IMR-90 (cell line): ENCODE results near the gene GUCY2F.

Experiments
- BHLHE40 ChIP-seq: fragments of 150-350 bp; IDR thresholded peaks from 2 replicates; pipeline ENCODE4 v1.6.1; 2016; ENCODE audit warnings: mild to moderate bottlenecking, low read depth, low read length
- CEBPB ChIP-seq: IDR thresholded peaks from 2 replicates; pipeline ENCODE4 v1.6.1; 2012; ENCODE audit warnings: low read depth, low read length, improper control_type of control experiment
- CHD1 ChIP-seq: IDR thresholded peaks from 2 replicates; pipeline ENCODE4 v1.6.1; 2012; ENCODE audit warnings: low read depth, low read length, improper control_type of control experiment
- FOS ChIP-seq: fragments of 150-350 bp; IDR thresholded peaks from 2 replicates; pipeline ENCODE4 v1.6.1; 2016; ENCODE audit warnings: low read depth, low read length
- MAFK ChIP-seq: IDR thresholded peaks from 2 replicates; pipeline ENCODE4 v1.6.1; 2012; ENCODE audit warnings: low read depth, low read length, improper control_type of control experiment
- NFE2L2 ChIP-seq: fragments of 150-350 bp; IDR thresholded peaks from 2 replicates; pipeline ENCODE4 v1.6.1; 2016; ENCODE audit warnings: low read depth, mild to moderate bottlenecking, low read length
- POLR2A ChIP-seq: IDR thresholded peaks from 2 replicates; pipeline ENCODE4 v1.6.1; 2012; ENCODE audit warnings: mild to moderate bottlenecking, low read depth, low read length
- RAD21 ChIP-seq: IDR thresholded peaks from 2 replicates; pipeline ENCODE4 v1.6.1; 2012; ENCODE audit warnings: low read length, improper control_type of control experiment
- RCOR1 ChIP-seq: IDR thresholded peaks from 2 replicates; pipeline ENCODE4 v1.6.1; 2012; ENCODE audit warnings: mild to moderate bottlenecking, low read length, improper control_type of control experiment; ENCODE audit not compliant: insufficient replicate concordance
- RFX5 ChIP-seq: IDR thresholded peaks from 2 replicates; pipeline ENCODE4 v1.8.0; 2012; ENCODE audit warnings: low read depth, mild to moderate bottlenecking, low read length, moderate library complexity
- SMC3 ChIP-seq: fragments of 150-350 bp; IDR thresholded peaks from 2 replicates; pipeline ENCODE4 v1.6.1; 2016; ENCODE audit warnings: low read depth, mild to moderate bottlenecking, antibody characterized with exemption, low read length, moderate library complexity
- TF ChIP-seq, protein P1 (sequence below): conservative IDR thresholded peaks from 2 replicates; pipeline ENCODE4 v1.5.1; 2012; ENCODE audit warnings: mild to moderate bottlenecking, low read depth, low read length, improper control_type of control experiment
- TF ChIP-seq, protein P2 (sequence below): fragments of 150-350 bp; IDR thresholded peaks from 2 replicates; pipeline ENCODE4 v1.6.1; 2017; ENCODE audit warnings: mild to moderate bottlenecking, antibody characterized with exemption, low read length, low read depth
- TF ChIP-seq, protein P3 (sequence below): fragments of 150-350 bp; IDR thresholded peaks from 2 replicates; pipeline ENCODE4 v1.6.1; 2016; ENCODE audit warnings: low read depth, mild to moderate bottlenecking, low read length, moderate library complexity, borderline replicate concordance

DNA sequence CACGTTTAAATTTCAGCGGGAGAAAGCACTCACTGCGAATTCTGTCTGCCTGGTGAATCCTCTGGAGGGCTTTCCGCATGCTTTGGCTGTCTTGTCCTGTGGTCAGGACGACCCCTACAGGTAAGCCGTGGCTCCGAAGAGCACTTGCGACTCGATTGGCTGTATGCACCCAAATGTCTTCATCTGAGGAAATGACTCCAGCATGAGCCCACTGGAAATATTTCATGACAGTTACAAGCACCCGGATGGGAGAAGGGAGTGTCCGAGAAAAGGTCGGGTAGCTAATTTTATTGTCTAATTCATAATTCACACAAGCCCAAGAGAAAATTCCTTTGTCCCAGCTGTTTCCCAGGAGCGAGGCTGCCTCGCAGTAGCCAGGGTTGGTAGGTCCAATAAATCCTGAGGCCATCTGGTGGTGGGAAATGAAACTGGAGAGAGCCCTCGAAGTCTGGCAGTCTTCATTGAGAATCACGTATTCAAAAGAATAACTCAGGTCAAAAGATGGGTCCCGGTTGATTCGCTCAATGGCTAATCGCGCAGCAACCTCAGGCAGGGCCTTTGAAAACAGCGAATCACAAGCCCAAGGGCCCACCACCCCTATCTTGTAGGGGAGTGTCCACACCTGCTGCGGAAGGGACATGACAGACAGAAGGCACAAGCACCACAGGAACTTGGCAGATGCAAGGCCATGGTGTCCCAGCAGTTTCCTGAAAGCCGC is 6.6 kb downstream of the GUCY2F start:
- TF ChIP-seq, protein P1, sequence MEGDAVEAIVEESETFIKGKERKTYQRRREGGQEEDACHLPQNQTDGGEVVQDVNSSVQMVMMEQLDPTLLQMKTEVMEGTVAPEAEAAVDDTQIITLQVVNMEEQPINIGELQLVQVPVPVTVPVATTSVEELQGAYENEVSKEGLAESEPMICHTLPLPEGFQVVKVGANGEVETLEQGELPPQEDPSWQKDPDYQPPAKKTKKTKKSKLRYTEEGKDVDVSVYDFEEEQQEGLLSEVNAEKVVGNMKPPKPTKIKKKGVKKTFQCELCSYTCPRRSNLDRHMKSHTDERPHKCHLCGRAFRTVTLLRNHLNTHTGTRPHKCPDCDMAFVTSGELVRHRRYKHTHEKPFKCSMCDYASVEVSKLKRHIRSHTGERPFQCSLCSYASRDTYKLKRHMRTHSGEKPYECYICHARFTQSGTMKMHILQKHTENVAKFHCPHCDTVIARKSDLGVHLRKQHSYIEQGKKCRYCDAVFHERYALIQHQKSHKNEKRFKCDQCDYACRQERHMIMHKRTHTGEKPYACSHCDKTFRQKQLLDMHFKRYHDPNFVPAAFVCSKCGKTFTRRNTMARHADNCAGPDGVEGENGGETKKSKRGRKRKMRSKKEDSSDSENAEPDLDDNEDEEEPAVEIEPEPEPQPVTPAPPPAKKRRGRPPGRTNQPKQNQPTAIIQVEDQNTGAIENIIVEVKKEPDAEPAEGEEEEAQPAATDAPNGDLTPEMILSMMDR: peak; percentile 50
- TF ChIP-seq SMC3: peak; percentile 45
- TF ChIP-seq, protein P2, sequence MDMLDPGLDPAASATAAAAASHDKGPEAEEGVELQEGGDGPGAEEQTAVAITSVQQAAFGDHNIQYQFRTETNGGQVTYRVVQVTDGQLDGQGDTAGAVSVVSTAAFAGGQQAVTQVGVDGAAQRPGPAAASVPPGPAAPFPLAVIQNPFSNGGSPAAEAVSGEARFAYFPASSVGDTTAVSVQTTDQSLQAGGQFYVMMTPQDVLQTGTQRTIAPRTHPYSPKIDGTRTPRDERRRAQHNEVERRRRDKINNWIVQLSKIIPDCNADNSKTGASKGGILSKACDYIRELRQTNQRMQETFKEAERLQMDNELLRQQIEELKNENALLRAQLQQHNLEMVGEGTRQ: no peak
- no peak for TF ChIP-seq POLR2A
- no peak for TF ChIP-seq CEBPB
- peak; percentile 28 for TF ChIP-seq RAD21
- no peak for TF ChIP-seq NFE2L2
- TF ChIP-seq RFX5: no peak
- no peak for TF ChIP-seq FOS
- no peak for TF ChIP-seq BHLHE40
- TF ChIP-seq, protein P3, sequence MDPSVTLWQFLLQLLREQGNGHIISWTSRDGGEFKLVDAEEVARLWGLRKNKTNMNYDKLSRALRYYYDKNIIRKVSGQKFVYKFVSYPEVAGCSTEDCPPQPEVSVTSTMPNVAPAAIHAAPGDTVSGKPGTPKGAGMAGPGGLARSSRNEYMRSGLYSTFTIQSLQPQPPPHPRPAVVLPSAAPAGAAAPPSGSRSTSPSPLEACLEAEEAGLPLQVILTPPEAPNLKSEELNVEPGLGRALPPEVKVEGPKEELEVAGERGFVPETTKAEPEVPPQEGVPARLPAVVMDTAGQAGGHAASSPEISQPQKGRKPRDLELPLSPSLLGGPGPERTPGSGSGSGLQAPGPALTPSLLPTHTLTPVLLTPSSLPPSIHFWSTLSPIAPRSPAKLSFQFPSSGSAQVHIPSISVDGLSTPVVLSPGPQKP: no peak
- TF ChIP-seq CHD1: no peak
- TF ChIP-seq MAFK: no peak
- TF ChIP-seq RCOR1: no peak
